Measurements from ENCODE around the gene ERC2. TPM values are rescaled to one million over a fixed set of nuclear protein-coding genes. Genes with fewer than 3 reads are reported as not detected.
"Not testable (repeated sequence)": the region's sequence is repeated elsewhere in the genome, so short reads cannot be mapped to it uniquely, and the experiment has no call there.

The ERC2 gene
- polyA plus RNA-seq, 3 donors from 2014 or later = not detected

GRCh38 chr3:55859305-55859704, 609.0 kb downstream of the ERC2 start:
- Mint-ChIP-seq H3K36me3 (no peaks in the 10 kb centered on the region), H3K27me3 (ENCODE audit: low read depth in 3 of 3) (no peaks in the 10 kb centered on the region), H3K4me1 (no peaks in the 10 kb centered on the region), H3K4me3 (no peak overlapping the region), H3K9me3 (peaks cover 0 to 2% (median under 1%) of the 10 kb centered on the region in 6 donors), H3K27ac (no peak overlapping the region)
- DNase-seq = no peak

DNA sequence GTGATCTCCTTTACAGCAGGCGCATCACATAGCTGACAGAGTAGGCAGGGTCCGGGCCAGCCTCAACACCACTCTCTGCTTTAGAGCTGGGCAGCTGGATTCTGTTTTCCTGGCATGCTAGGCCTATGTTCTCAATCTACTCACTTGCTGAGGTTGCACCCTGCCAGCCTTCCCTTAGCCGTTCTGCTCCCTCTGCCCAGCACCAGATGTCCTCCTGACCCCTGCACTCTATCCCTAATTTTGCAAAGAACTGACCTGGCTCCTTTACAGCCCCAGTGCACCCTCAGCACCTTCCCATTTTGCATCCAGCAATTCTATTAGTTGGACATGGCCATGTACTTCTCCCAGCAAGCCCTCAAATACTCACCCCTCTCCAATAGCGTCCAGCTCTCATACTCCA, 609.5 kb downstream of the ERC2 start:
- Mint-ChIP-seq H3K9me3 (peaks cover 0 to 2% (median under 1%) of the 10 kb centered on the region in 6 donors), H3K4me3 (no peak overlapping the region), H3K4me1 (no peaks in the 10 kb centered on the region), H3K27me3 (ENCODE audit: low read depth in 3 of 3) (no peaks in the 10 kb centered on the region), H3K36me3 (no peaks in the 10 kb centered on the region), H3K27ac (no peak overlapping the region)
- DNase-seq = no peak

DNA sequence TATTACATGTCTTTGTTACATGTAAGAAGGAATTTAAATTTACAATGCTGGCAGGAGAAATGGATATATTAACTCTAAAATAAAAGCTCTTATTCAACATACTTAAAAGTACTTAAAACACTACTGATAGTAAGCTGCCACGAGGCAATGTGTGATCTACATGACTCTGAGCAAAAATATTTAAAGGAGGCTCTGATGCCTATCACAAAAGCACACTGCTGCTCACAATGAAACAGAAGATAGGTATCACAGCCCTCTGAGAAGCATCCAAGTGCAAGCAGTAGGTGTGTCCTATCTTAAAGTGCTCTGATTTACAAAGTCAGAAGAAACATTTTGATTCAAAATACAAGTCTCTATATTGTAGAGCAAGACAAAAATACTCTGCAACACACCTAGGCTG, 610.0 kb downstream of the ERC2 start:
- Mint-ChIP-seq H3K27me3 (ENCODE audit: low read depth in 3 of 3) (peaks cover 0 to 2% (median 2%) of the 10 kb centered on the region in 3 donors), H3K4me1 (no peaks in the 10 kb centered on the region), H3K4me3 (no peak overlapping the region), H3K9me3 (peaks cover 0 to 4% (median 1%) of the 10 kb centered on the region in 6 donors), H3K27ac (no peak overlapping the region), H3K36me3 (no peaks in the 10 kb centered on the region)
- no peak for DNase-seq

DNA sequence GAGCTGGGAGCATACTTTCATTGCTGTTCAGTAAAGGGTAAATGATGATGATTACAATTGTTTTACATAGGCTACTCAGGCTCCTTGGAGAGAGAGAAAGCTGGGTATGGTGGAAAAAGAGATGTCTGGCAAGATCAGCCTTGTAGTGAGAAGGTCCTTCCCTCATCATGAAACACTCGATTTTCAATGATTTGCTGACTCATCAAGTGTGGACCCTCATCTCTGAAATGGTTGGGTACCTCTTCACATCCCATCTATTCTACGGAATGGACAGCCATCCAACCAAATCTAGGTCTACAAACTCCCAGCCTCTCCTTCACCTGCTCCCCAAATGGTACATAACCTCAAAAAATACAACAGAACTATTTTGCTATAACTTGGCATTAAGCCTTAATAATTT, 610.6 kb downstream of the ERC2 start:
- Mint-ChIP-seq H3K4me3 (no peak overlapping the region), H3K36me3 (no peaks in the 10 kb centered on the region), H3K4me1 (no peaks in the 10 kb centered on the region), H3K27me3 (ENCODE audit: low read depth in 3 of 3) (peaks cover 0 to 2% (median 2%) of the 10 kb centered on the region in 3 donors), H3K9me3 (peaks cover 0 to 4% (median 1%) of the 10 kb centered on the region in 6 donors), H3K27ac (no peak overlapping the region)
- DNase-seq = no peak

- no peaks in the 10 kb centered on the region for H3K4me1 Mint-ChIP-seq
- no peaks in the 10 kb centered on the region for H3K36me3 Mint-ChIP-seq
- no peak overlapping the region for H3K27ac Mint-ChIP-seq
- DNase-seq = no peak
- peaks cover 0 to 2% (median 2%) of the 10 kb centered on the region in 3 donors for H3K27me3 Mint-ChIP-seq (ENCODE audit: low read depth in 3 of 3)
- H3K4me3 Mint-ChIP-seq = no peak overlapping the region
- peaks cover 0 to 4% (median 1%) of the 10 kb centered on the region in 6 donors for H3K9me3 Mint-ChIP-seq
These were observed 613.0 kb downstream of the ERC2 start for GRCh38 chr3:55855311-55855710.

DNA sequence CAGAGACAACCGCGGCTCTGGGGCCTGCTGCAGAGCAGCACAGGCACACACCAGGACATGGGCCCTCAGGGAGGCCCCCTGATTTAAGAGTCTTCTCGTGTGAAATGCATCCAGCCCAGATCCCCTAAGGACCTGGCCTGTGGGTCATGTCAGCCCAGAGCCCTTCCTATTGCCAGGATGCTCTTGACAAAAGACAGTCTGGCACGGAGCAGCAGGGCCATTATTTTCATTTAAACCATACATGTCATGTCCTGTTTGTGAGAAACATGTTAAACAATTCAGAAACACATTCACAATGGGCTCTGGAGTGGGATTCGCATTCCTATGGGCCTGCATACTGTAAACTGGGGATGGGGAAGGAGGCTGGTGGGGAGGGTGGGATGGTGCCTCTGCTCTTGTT, 613.8 kb downstream of the ERC2 start:
- Mint-ChIP-seq H3K9me3 (peaks cover 0 to 4% (median under 1%) of the 10 kb centered on the region in 6 donors), H3K36me3 (no peaks in the 10 kb centered on the region), H3K27me3 (ENCODE audit: low read depth in 3 of 3) (peaks cover 0 to 2% (median 2%) of the 10 kb centered on the region in 3 donors), H3K4me1 (no peaks in the 10 kb centered on the region), H3K4me3 (no peak overlapping the region), H3K27ac (no peak overlapping the region)
- DNase-seq = no peak

GRCh38 chr3:55852326-55852725, 615.9 kb downstream of the ERC2 start:
- Mint-ChIP-seq H3K9me3 (peaks cover 0 to 7% (median 3%) of the 10 kb centered on the region in 6 donors), H3K27me3 (ENCODE audit: low read depth in 3 of 3) (peaks cover 0 to 4% (median 4%) of the 10 kb centered on the region in 3 donors), H3K4me3 (no peak overlapping the region), H3K27ac (no peak overlapping the region), H3K36me3 (no peaks in the 10 kb centered on the region), H3K4me1 (no peaks in the 10 kb centered on the region)
- DNase-seq = no peak

DNA sequence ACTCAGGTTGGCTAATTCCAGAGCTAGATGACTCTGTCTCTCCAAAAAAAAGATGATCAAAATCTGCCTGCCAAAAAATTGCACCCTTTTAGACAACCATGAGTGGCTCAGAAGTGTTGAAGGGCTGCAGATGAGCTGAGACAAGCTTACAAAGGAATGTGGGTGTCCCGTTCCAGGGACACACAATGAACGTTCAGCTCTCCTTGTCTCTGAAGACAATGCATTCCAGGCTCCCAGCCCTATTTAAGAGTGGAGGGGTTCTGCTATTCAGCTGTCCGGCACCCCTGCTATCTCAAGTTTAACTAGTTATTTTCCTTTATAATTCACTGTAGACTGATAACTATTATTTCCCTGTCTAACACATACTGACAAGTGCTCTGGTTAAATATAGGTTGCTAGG, 626.1 kb downstream of the ERC2 start:
- no peak for DNase-seq
- Mint-ChIP-seq H3K4me1 (no peaks in the 10 kb centered on the region), H3K36me3 (no peaks in the 10 kb centered on the region), H3K9me3 (peaks cover 0 to 20% (median 4%) of the 10 kb centered on the region in 6 donors), H3K27ac (no peak overlapping the region), H3K27me3 (ENCODE audit: low read depth in 3 of 3) (no peaks in the 10 kb centered on the region), H3K4me3 (no peak overlapping the region)

GRCh38 chr3:55831876-55832275, 636.4 kb downstream of the ERC2 start:
- H3K9me3 Mint-ChIP-seq = peaks cover 2 to 18% (median 6%) of the 10 kb centered on the region in 6 donors
- not testable (repeated sequence) for H3K4me1 Mint-ChIP-seq; H3K36me3 Mint-ChIP-seq; H3K27me3 Mint-ChIP-seq (ENCODE audit: low read depth in 3 of 3); H3K27ac Mint-ChIP-seq; DNase-seq; H3K4me3 Mint-ChIP-seq

- H3K27me3 Mint-ChIP-seq (ENCODE audit: low read depth in 3 of 3) = peaks cover 0 to 3% (median 0%) of the 10 kb centered on the region in 3 donors
- no peaks in the 10 kb centered on the region for H3K4me1 Mint-ChIP-seq
- DNase-seq = no peak
- no peak overlapping the region for H3K27ac Mint-ChIP-seq
- no peak overlapping the region for H3K4me3 Mint-ChIP-seq
- H3K9me3 Mint-ChIP-seq = peaks cover 1 to 18% (median 5%) of the 10 kb centered on the region in 6 donors
- H3K36me3 Mint-ChIP-seq = no peaks in the 10 kb centered on the region
These were observed 639.6 kb downstream of the ERC2 start for GRCh38 chr3:55828712-55829111.

DNA sequence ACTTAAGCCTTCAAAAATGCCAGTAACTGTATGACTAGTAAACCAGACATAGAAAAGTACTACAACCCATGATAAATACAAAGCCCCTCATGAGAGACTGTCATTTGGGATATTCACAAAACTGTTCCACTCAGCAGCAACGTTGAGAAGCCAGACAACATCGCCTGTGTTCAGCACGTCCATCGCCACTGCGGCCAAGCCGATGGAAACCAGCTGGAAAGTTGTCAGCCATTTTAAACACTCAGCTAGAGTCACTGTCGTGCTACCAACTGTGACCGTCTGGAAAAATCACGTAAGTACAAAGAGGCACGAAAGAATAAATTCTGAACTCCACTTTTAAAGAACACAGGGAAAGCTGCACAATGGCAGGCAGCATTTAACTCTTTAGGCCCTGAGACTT, 640.5 kb downstream of the ERC2 start:
- H3K4me1 Mint-ChIP-seq = no peaks in the 10 kb centered on the region
- H3K36me3 Mint-ChIP-seq = no peaks in the 10 kb centered on the region
- peaks cover under 1 to 18% (median 5%) of the 10 kb centered on the region in 6 donors for H3K9me3 Mint-ChIP-seq
- H3K4me3 Mint-ChIP-seq = no peak overlapping the region
- H3K27me3 Mint-ChIP-seq (ENCODE audit: low read depth in 3 of 3) = peaks cover 0 to 3% (median 0%) of the 10 kb centered on the region in 3 donors
- DNase-seq = no peak
- no peak overlapping the region for H3K27ac Mint-ChIP-seq

GRCh38 chr3:55826731-55827496, 641.4 kb downstream of the ERC2 start:
- no peaks in the 10 kb centered on the region for H3K4me1 Mint-ChIP-seq
- no peak overlapping the region for H3K27ac Mint-ChIP-seq
- H3K36me3 Mint-ChIP-seq = no peaks in the 10 kb centered on the region
- no peak overlapping the region for H3K4me3 Mint-ChIP-seq
- H3K9me3 Mint-ChIP-seq = peaks cover 0 to 18% (median 5%) of the 10 kb centered on the region in 6 donors
- H3K27me3 Mint-ChIP-seq (ENCODE audit: low read depth in 3 of 3) = peaks cover 0 to 3% (median 0%) of the 10 kb centered on the region in 3 donors
- no peak for DNase-seq

DNA sequence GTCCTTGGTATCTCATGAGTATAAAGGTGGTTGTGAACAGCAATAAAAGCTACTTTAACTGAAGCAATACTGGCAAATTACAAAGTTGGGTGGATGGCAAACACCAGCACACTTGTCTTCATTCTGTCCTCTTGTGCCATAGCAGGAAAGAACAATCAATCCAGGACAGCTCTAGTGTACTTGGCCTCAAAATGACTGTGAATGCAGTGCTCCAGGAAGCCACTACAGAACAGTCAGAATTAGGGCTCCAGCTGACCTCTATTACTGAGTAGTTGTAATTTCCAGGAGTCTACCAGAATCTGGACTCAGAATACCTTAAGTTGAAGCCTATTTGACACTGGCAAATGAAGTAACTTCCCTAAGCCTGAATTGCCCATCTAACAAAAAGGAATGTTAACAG, 642.2 kb downstream of the ERC2 start:
- H3K9me3 Mint-ChIP-seq = peaks cover 4 to 20% (median 6%) of the 10 kb centered on the region in 6 donors
- H3K4me3 Mint-ChIP-seq = no peak overlapping the region
- no peaks in the 10 kb centered on the region for H3K36me3 Mint-ChIP-seq
- DNase-seq = no peak
- H3K27me3 Mint-ChIP-seq (ENCODE audit: low read depth in 3 of 3) = peaks cover 0 to 3% (median 0%) of the 10 kb centered on the region in 3 donors
- no peak overlapping the region for H3K27ac Mint-ChIP-seq
- H3K4me1 Mint-ChIP-seq = no peaks in the 10 kb centered on the region

DNA sequence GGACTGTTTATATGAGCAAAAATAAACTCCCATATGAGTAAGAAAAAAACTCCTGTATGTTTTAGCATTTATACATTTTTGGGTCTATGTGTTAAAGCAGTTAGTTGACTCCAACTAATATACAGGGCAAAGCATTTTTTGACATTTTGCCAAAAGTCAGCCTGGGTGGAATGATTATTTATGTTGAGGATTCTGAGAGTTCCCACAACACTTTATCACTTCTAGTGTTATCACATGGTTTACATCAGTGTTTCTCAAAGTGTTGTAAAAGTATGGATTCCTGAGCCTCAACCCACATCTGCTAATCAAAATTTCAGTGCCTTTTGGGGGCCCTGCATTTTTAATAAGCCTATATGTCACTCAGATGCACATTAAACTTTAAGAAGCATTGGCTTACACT, 643.9 kb downstream of the ERC2 start:
- H3K27ac Mint-ChIP-seq = no peak overlapping the region
- H3K4me3 Mint-ChIP-seq = no peak overlapping the region
- DNase-seq = no peak
- peaks cover 0 to 4% (median 2%) of the 10 kb centered on the region in 3 donors for H3K27me3 Mint-ChIP-seq (ENCODE audit: low read depth in 3 of 3)
- H3K4me1 Mint-ChIP-seq = no peaks in the 10 kb centered on the region
- H3K9me3 Mint-ChIP-seq = peaks cover 0 to 17% (median 5%) of the 10 kb centered on the region in 6 donors
- no peaks in the 10 kb centered on the region for H3K36me3 Mint-ChIP-seq

DNA sequence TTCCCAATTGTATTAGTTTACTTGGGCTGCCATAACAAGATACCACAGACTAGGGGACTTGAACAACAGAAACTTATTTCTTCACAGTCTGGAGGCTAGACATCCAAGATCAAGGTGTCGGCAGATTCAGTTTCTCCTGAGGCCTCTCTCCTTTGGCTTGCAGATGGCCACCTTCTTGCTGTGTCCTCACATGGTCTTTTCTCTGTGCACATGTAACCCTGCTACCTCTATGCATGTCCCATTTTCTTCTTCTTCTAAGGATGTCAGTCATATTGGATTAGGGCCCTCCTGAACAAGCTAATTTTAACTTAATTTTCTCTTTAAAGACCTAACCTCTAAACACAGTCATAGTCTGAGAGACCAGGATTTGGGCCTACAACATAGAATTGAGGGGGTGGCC, 644.4 kb downstream of the ERC2 start:
- Mint-ChIP-seq H3K9me3 (peaks cover 0 to 17% (median 4%) of the 10 kb centered on the region in 6 donors), H3K36me3 (no peaks in the 10 kb centered on the region), H3K4me1 (no peaks in the 10 kb centered on the region), H3K27ac (no peak overlapping the region), H3K27me3 (ENCODE audit: low read depth in 3 of 3) (peaks cover 0 to 4% (median 2%) of the 10 kb centered on the region in 3 donors), H3K4me3 (no peak overlapping the region)
- no peak for DNase-seq
